GM19351 (cell line): ENCODE results near the gene SLC10A1.

Experiments
- ATAC-seq: cut with Tn5 transposase; IDR thresholded peaks from one replicate; pipeline ENCODE4 v1.9.1; 2021; ENCODE audit warnings: mild to moderate bottlenecking, moderate library complexity; ENCODE audit not compliant: unreplicated experiment

SLC10A1 gene

DNA sequence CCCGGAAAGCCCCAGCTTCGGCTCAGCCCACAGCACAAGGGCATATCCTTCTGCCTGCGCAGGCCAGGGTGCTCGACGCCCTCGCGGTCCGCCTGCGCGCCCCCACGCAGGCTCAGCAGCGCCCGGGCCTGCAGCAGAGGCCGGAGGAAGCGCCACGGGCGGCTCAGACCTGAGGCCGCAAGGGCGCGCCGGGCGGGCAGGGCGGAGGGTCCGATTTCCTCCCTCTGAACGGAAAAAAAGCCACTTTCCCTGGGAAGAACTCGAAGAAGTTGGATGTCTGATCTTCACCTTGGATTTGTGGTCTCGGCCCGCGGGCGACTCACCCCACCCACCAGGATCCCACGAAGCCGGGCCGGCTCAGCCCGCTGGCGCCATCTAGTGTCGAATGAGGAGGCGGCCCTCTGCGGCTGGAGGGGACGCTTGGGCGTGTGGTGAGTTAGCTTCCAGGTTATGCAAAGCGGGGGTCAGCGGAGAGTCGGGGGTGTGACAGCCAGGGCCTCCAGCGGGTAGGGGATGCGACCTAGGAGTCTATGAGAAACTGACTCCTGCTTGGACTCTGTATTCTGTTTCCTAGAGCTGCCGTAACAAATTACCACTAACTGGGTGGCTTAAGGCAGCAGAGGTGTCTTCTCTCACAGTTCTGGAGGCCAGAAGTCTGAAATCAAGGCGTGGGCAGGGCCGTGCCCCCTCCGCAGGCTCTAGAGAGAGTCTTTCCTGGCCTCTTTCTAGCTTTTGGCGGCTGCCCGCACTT, 70.1 kb downstream of the SLC10A1 start:
- ATAC-seq, result peak; percentile 84
